Retinal pigment epithelial cell (primary cell): ENCODE measurements around the gene GIMAP7.

ENCODE experiments used
- DNase-seq: peaks from one replicate; pipeline ENCODE4 v3.0.0-alpha.2; 2010; ENCODE audit warnings: low read depth
- H3K4me3 ChIP-seq: 2 replicates; pipeline ENCODE4 v1.5.1; 2011; ENCODE audit warnings: mild to moderate bottlenecking, low read length, control low read depth, moderate library complexity
- CTCF ChIP-seq: conservative IDR thresholded peaks from 2 replicates; pipeline ENCODE4 v1.5.1; 2011; ENCODE audit warnings: low read depth, low read length, control low read depth, inconsistent platforms

Gene GIMAP7

DNA sequence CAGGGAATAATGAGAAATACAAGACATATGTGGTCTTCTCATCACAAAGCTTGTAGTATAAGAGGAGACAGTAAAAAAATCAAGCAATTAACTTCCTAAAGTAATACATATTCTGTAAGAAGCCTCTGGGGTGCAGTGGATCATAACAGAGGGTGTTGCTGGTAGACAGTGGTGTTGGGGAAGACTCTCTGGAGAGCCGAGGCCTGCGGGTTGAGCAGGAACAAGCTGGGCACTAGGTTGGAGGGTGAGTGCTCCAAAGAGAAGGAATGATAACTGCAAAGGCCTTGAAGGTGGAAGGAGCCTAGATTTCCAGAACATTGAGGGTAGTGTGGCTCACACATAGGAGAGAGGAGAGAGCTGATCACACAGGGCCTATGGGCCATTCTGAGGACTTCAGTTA lies 54.0 kb downstream of the GIMAP7 start:
- no peak for DNase-seq
- TF ChIP-seq CTCF, result no peak
- H3K4me3 ChIP-seq, result no peak overlapping the region

GRCh38 chr7:150569245-150569955 lies 54.7 kb downstream of the GIMAP7 start:
- no peak for DNase-seq
- TF ChIP-seq CTCF, result no peak
- H3K4me3 ChIP-seq, result no peak overlapping the region
